ENCODE measurements around the gene BRD9. TPM values are rescaled to one million over a fixed set of nuclear protein-coding genes. Genes with fewer than 3 reads are reported as not detected.
"Not testable (repeated sequence)": the region's sequence is repeated elsewhere in the genome, so short reads cannot be mapped to it uniquely, and the experiment has no call there.

Gene BRD9
- total RNA-seq, 1 donor from 2014 or later = 43.7 TPM

- FAIRE-seq; H3K4me1 Mint-ChIP-seq (ENCODE audit: low read depth, unreplicated experiment); H3K36me3 Mint-ChIP-seq (ENCODE audit: low read depth, unreplicated experiment): not testable (repeated sequence)
Observed at GRCh38 chr5:835933-836612, 56.5 kb downstream of the BRD9 start.

GRCh38 chr5:834013-834412 lies 58.6 kb downstream of the BRD9 start:
- not testable (repeated sequence) for H3K9me3 ChIP-seq (ENCODE audit: insufficient read depth, low read depth, low read length); DNase-seq (ENCODE audit: low read depth); H3K27ac Mint-ChIP-seq (ENCODE audit: unreplicated experiment); H2AFZ ChIP-seq (ENCODE audit: low read depth, low read length); H3K4me2 ChIP-seq (ENCODE audit: low read length); H3K36me3 ChIP-seq (ENCODE audit: insufficient read depth, low read length); H3K27me3 ChIP-seq (ENCODE audit: insufficient read depth, low read length); H3K9ac ChIP-seq (ENCODE audit: low read length); FAIRE-seq; H3K79me2 ChIP-seq (ENCODE audit: insufficient read depth, low read length); H3K9me3 Mint-ChIP-seq (ENCODE audit: unreplicated experiment); H3K27me3 Mint-ChIP-seq (ENCODE audit: low read depth, unreplicated experiment); H3K36me3 Mint-ChIP-seq (ENCODE audit: low read depth, unreplicated experiment); H3K4me1 ChIP-seq (ENCODE audit: insufficient read depth, low read length); H3K4me3 ChIP-seq (ENCODE audit: insufficient read depth, low read depth, low read length); H3K4me1 Mint-ChIP-seq (ENCODE audit: low read depth, unreplicated experiment); H3K27ac ChIP-seq (ENCODE audit: low read depth, low read length); H3K4me3 Mint-ChIP-seq (ENCODE audit: unreplicated experiment); H4K20me1 ChIP-seq (ENCODE audit: insufficient read depth, low read length)

More at GRCh38 chr5:835933-836612, 56.5 kb downstream of the BRD9 start:
- not testable (repeated sequence) for H3K9ac ChIP-seq (ENCODE audit: low read length); H3K4me3 ChIP-seq (ENCODE audit: insufficient read depth, low read depth, low read length); H2AFZ ChIP-seq (ENCODE audit: low read depth, low read length); H3K27ac Mint-ChIP-seq (ENCODE audit: unreplicated experiment); H3K9me3 ChIP-seq (ENCODE audit: insufficient read depth, low read depth, low read length); H3K79me2 ChIP-seq (ENCODE audit: insufficient read depth, low read length); H3K4me1 ChIP-seq (ENCODE audit: insufficient read depth, low read length); H3K27ac ChIP-seq (ENCODE audit: low read depth, low read length); H3K27me3 Mint-ChIP-seq (ENCODE audit: low read depth, unreplicated experiment); H3K4me2 ChIP-seq (ENCODE audit: low read length); H3K4me3 Mint-ChIP-seq (ENCODE audit: unreplicated experiment); DNase-seq (ENCODE audit: low read depth); H3K36me3 ChIP-seq (ENCODE audit: insufficient read depth, low read length); H3K27me3 ChIP-seq (ENCODE audit: insufficient read depth, low read length); H3K9me3 Mint-ChIP-seq (ENCODE audit: unreplicated experiment); H4K20me1 ChIP-seq (ENCODE audit: insufficient read depth, low read length)

- H3K4me3 ChIP-seq (ENCODE audit: insufficient read depth, low read depth, low read length); H3K4me1 Mint-ChIP-seq (ENCODE audit: low read depth, unreplicated experiment); H3K36me3 ChIP-seq (ENCODE audit: insufficient read depth, low read length); DNase-seq (ENCODE audit: low read depth); H3K9ac ChIP-seq (ENCODE audit: low read length); H3K9me3 ChIP-seq (ENCODE audit: insufficient read depth, low read depth, low read length); FAIRE-seq; H2AFZ ChIP-seq (ENCODE audit: low read depth, low read length); H3K9me3 Mint-ChIP-seq (ENCODE audit: unreplicated experiment); H3K27ac ChIP-seq (ENCODE audit: low read depth, low read length); H3K27me3 ChIP-seq (ENCODE audit: insufficient read depth, low read length); H3K4me2 ChIP-seq (ENCODE audit: low read length); H3K27me3 Mint-ChIP-seq (ENCODE audit: low read depth, unreplicated experiment); H3K4me1 ChIP-seq (ENCODE audit: insufficient read depth, low read length); H3K79me2 ChIP-seq (ENCODE audit: insufficient read depth, low read length); H3K4me3 Mint-ChIP-seq (ENCODE audit: unreplicated experiment); H3K27ac Mint-ChIP-seq (ENCODE audit: unreplicated experiment); H4K20me1 ChIP-seq (ENCODE audit: insufficient read depth, low read length): not testable (repeated sequence)
- H3K36me3 Mint-ChIP-seq (ENCODE audit: low read depth, unreplicated experiment) = peaks cover 19% of the 10 kb centered on the region
Observed at GRCh38 chr5:828194-828593, 64.4 kb downstream of the BRD9 start.

GRCh38 chr5:825544-825943 lies 67.1 kb downstream of the BRD9 start:
- not testable (repeated sequence) for H3K27ac ChIP-seq (ENCODE audit: low read depth, low read length); H3K4me3 Mint-ChIP-seq (ENCODE audit: unreplicated experiment); H3K79me2 ChIP-seq (ENCODE audit: insufficient read depth, low read length); H3K36me3 ChIP-seq (ENCODE audit: insufficient read depth, low read length); H3K4me1 Mint-ChIP-seq (ENCODE audit: low read depth, unreplicated experiment); H4K20me1 ChIP-seq (ENCODE audit: insufficient read depth, low read length); H3K27me3 ChIP-seq (ENCODE audit: insufficient read depth, low read length); DNase-seq (ENCODE audit: low read depth); FAIRE-seq; H3K27me3 Mint-ChIP-seq (ENCODE audit: low read depth, unreplicated experiment); H3K27ac Mint-ChIP-seq (ENCODE audit: unreplicated experiment); H3K4me2 ChIP-seq (ENCODE audit: low read length); H3K9ac ChIP-seq (ENCODE audit: low read length); H2AFZ ChIP-seq (ENCODE audit: low read depth, low read length); H3K9me3 ChIP-seq (ENCODE audit: insufficient read depth, low read depth, low read length); H3K9me3 Mint-ChIP-seq (ENCODE audit: unreplicated experiment); H3K4me3 ChIP-seq (ENCODE audit: insufficient read depth, low read depth, low read length); H3K4me1 ChIP-seq (ENCODE audit: insufficient read depth, low read length)
- peaks cover 35% of the 10 kb centered on the region for H3K36me3 Mint-ChIP-seq (ENCODE audit: low read depth, unreplicated experiment)

All from astrocyte (in vitro differentiated cells and primary cell).